ENCODE data around the gene IREB2. TPM values are rescaled to one million over a fixed set of nuclear protein-coding genes. Genes with fewer than 3 reads are reported as not detected.

IREB2 gene, protein sequence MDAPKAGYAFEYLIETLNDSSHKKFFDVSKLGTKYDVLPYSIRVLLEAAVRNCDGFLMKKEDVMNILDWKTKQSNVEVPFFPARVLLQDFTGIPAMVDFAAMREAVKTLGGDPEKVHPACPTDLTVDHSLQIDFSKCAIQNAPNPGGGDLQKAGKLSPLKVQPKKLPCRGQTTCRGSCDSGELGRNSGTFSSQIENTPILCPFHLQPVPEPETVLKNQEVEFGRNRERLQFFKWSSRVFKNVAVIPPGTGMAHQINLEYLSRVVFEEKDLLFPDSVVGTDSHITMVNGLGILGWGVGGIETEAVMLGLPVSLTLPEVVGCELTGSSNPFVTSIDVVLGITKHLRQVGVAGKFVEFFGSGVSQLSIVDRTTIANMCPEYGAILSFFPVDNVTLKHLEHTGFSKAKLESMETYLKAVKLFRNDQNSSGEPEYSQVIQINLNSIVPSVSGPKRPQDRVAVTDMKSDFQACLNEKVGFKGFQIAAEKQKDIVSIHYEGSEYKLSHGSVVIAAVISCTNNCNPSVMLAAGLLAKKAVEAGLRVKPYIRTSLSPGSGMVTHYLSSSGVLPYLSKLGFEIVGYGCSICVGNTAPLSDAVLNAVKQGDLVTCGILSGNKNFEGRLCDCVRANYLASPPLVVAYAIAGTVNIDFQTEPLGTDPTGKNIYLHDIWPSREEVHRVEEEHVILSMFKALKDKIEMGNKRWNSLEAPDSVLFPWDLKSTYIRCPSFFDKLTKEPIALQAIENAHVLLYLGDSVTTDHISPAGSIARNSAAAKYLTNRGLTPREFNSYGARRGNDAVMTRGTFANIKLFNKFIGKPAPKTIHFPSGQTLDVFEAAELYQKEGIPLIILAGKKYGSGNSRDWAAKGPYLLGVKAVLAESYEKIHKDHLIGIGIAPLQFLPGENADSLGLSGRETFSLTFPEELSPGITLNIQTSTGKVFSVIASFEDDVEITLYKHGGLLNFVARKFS
- 41.6 TPM for polyA plus RNA-seq (2013, experiment 1 of 2)
- polyA plus RNA-seq (2013, experiment 2 of 2): 38.0 TPM

DNA sequence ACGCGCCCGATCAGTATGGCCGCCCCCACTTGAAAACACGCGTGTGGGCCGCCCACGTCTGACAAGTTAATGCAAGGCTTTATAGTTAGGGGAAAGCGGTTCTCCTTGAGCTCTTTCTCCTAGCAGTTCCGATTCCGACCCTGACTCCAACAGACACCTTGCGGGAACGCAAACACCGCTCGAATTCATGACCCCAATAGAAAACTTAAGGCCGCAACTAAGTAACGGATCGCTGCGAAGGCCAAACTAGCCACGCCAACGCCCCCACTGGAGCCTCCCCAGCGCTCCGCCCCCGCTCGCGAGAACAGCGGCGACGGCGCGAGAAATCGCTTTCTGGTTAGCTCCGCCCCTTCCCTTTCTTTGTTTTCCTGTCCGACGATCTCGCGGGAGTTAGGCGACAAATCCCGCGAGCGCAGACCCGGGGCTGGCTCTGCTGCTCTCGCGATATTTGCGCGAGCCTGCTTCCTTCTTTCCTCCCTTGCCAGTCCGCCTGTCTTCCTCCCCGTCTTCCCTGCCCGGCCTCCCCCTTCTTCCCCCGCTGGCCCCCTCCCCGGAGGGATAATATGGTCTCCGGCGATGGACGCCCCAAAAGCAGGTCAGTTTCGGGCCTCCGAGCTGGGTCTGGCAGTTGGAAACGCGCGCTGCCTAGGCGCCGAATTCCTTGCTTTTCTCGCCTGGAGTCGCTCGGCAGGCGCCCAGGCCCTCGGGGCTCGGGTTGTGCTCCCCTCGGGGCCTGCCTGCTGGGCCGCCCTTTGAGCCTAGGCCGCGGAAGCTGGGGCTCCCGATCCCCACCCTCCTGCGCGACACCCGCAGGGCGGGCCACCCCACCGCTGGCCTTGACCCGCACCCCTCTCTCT, at the start of gene IREB2:
IREB2 (plus strand) TSS at position 455 of the 857 bp plus-strand sequence; CDS start at position 577, 122 bp downstream.
- peak within 1 kb of the TSS; percentile 69 for H3K18ac ChIP-seq (ENCODE audit: low read length)
- DNase-seq: peak; percentile 99
- H3K4me2 ChIP-seq (ENCODE audit: low read length): peak within 1 kb of the TSS; percentile 81
- H2BK15ac ChIP-seq (replicated peaks; ENCODE audit: low read depth): no peak within 1 kb of the TSS
- H3K27ac ChIP-seq (ENCODE audit: low read depth, low read length): peak within 1 kb of the TSS; percentile 80
- peak within 1 kb of the TSS; percentile 99 for H3K9ac ChIP-seq (ENCODE audit: low read length)
- H3K23ac ChIP-seq (ENCODE audit: low read length): peak within 1 kb of the TSS; percentile 67
- peaks cover 3% of the 10 kb centered on the region for H3K4me1 ChIP-seq (ENCODE audit: control insufficient read depth, low read depth, low read length)
- no peak within 1 kb of the TSS for H4K5ac ChIP-seq (ENCODE audit: low read length)
- H3K4ac ChIP-seq (ENCODE audit: low read depth, low read length): peak within 1 kb of the TSS; percentile 64
- H2BK120ac ChIP-seq (ENCODE audit: low read depth, low read length): no peak within 1 kb of the TSS
- peak within 1 kb of the TSS; percentile 96 for H3K4me3 ChIP-seq (ENCODE audit: low read length)
- H3K56ac ChIP-seq (ENCODE audit: low read length): peak within 1 kb of the TSS; percentile 96
- peak within 1 kb of the TSS; percentile 15 for H2BK5ac ChIP-seq (ENCODE audit: low read length)
- H4K8ac ChIP-seq (ENCODE audit: low read depth, low read length): peak within 1 kb of the TSS; percentile 14
- WGBS (ENCODE audit: extremely low coverage, insufficient coverage, low lambda C conversion rate): no CpG with 5 or more reads among the region's 78 CpGs
- H3K79me1 ChIP-seq (ENCODE audit: low read length): peaks cover 7% of the 10 kb centered on the region
- no peak within 1 kb of the TSS for H2AK5ac ChIP-seq (ENCODE audit: low read length)
- peaks cover 6% of the 10 kb centered on the region for H3K36me3 ChIP-seq (ENCODE audit: control insufficient read depth, insufficient read depth, low read length)
- H3K79me2 ChIP-seq (ENCODE audit: control insufficient read depth, insufficient read depth, low read length): peaks cover 31% of the 10 kb centered on the region
- no peaks in the 10 kb centered on the region for H3K27me3 ChIP-seq (ENCODE audit: insufficient read depth, low read length, poor library complexity)

DNA sequence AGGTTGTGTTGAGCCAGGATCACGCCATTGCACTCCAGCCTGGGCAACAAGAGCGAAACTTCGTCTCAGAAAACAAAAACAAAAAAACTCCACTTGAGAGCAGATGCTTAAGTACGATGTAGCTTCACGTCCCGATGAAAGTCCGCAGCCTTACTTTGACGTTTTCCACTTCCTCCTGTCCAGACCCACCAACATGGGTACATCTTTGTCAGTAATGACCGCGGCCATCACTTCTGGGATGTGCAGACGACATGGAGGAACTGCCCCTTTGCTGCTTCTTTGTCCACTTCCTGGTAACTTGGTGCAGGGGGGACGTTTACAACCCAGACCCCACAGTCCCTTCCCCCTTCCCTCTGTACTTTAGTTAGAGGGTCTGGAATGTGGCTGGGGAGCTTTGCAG, 49.2 kb upstream of the IREB2 start:
- Histone ChIP-seq H3K79me2 (ENCODE audit: control insufficient read depth, insufficient read depth, low read length) (no peaks in the 10 kb centered on the region), H2BK15ac (replicated peaks; ENCODE audit: low read depth) (no peak overlapping the region), H3K4me2 (ENCODE audit: low read length) (no peak overlapping the region), H3K9ac (ENCODE audit: low read length) (no peak overlapping the region), H3K27ac (ENCODE audit: low read depth, low read length) (no peak overlapping the region), H2BK120ac (ENCODE audit: low read depth, low read length) (no peak overlapping the region), H2BK5ac (ENCODE audit: low read length) (no peak overlapping the region), H3K18ac (ENCODE audit: low read length) (no peak overlapping the region), H3K23ac (ENCODE audit: low read length) (no peak overlapping the region), H2AK5ac (ENCODE audit: low read length) (no peak overlapping the region), H4K8ac (ENCODE audit: low read depth, low read length) (no peak overlapping the region), H3K79me1 (ENCODE audit: low read length) (no peaks in the 10 kb centered on the region), H3K56ac (ENCODE audit: low read length) (no peak overlapping the region), H3K27me3 (ENCODE audit: insufficient read depth, low read length, poor library complexity) (no peaks in the 10 kb centered on the region), H3K36me3 (ENCODE audit: control insufficient read depth, insufficient read depth, low read length) (no peaks in the 10 kb centered on the region), H3K4ac (ENCODE audit: low read depth, low read length) (no peak overlapping the region), H3K4me3 (ENCODE audit: low read length) (no peak overlapping the region), H4K5ac (ENCODE audit: low read length) (no peak overlapping the region), H3K4me1 (ENCODE audit: control insufficient read depth, low read depth, low read length) (no peaks in the 10 kb centered on the region)
- WGBS (ENCODE audit: extremely low coverage, insufficient coverage, low lambda C conversion rate): no CpG with 5 or more reads among the region's 12 CpGs
- no peak for DNase-seq

DNA sequence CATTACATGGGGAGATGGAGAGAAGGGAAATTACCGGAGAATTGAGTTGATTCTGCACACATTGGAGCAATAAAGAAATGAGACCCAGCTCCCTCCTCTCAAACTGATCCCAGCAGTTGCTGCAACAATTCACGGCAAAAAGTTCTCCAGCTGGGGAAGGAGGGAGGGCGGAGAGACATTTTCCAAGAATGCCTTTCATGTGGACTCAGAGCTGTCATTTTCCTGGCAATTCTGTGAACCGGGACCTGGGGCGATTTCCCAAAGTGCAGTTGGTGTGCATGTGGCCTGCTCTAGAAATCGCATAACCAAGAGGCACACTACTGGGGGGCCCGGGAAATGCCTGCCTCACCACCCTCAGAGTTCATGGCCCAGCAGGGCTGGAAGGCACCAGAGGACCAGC, 48.7 kb upstream of the IREB2 start:
- no peaks in the 10 kb centered on the region for H3K4me1 ChIP-seq (ENCODE audit: control insufficient read depth, low read depth, low read length)
- no peaks in the 10 kb centered on the region for H3K79me2 ChIP-seq (ENCODE audit: control insufficient read depth, insufficient read depth, low read length)
- H3K79me1 ChIP-seq (ENCODE audit: low read length): no peaks in the 10 kb centered on the region
- no peak overlapping the region for H4K5ac ChIP-seq (ENCODE audit: low read length)
- no peak for DNase-seq
- no peak overlapping the region for H4K8ac ChIP-seq (ENCODE audit: low read depth, low read length)
- no peak overlapping the region for H3K9ac ChIP-seq (ENCODE audit: low read length)
- no peaks in the 10 kb centered on the region for H3K36me3 ChIP-seq (ENCODE audit: control insufficient read depth, insufficient read depth, low read length)
- no peaks in the 10 kb centered on the region for H3K27me3 ChIP-seq (ENCODE audit: insufficient read depth, low read length, poor library complexity)
- H2BK5ac ChIP-seq (ENCODE audit: low read length): no peak overlapping the region
- no peak overlapping the region for H2BK15ac ChIP-seq (replicated peaks; ENCODE audit: low read depth)
- no CpG with 5 or more reads among the region's 7 CpGs for WGBS (ENCODE audit: extremely low coverage, insufficient coverage, low lambda C conversion rate)
- no peak overlapping the region for H2BK120ac ChIP-seq (ENCODE audit: low read depth, low read length)
- no peak overlapping the region for H3K27ac ChIP-seq (ENCODE audit: low read depth, low read length)
- no peak overlapping the region for H3K4ac ChIP-seq (ENCODE audit: low read depth, low read length)
- H3K4me2 ChIP-seq (ENCODE audit: low read length): no peak overlapping the region
- H3K4me3 ChIP-seq (ENCODE audit: low read length): no peak overlapping the region
- no peak overlapping the region for H3K23ac ChIP-seq (ENCODE audit: low read length)
- no peak overlapping the region for H3K56ac ChIP-seq (ENCODE audit: low read length)
- no peak overlapping the region for H3K18ac ChIP-seq (ENCODE audit: low read length)
- H2AK5ac ChIP-seq (ENCODE audit: low read length): no peak overlapping the region

DNA sequence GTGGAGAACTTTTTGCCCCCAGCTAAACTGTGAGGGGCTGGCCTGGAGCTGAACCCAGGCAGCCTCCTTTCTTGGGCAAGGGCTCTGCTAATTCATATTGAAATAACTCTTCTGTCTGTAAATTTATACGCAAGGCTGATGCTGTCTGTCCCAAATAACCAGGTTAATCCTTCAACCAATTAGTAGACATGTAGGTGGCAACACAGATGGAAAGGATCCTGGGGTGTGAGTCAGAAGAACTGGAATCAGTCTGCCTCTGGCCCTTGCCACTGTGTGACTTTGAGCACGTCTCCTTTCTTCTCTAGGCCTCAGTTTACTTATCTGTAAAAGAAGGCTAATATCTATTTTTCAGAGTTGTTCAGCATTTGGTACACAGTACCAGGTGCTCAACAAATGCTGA, 48.3 kb upstream of the IREB2 start:
- DNase-seq: no peak
- no peak overlapping the region for H2BK120ac ChIP-seq (ENCODE audit: low read depth, low read length)
- no peak overlapping the region for H3K4ac ChIP-seq (ENCODE audit: low read depth, low read length)
- H3K27ac ChIP-seq (ENCODE audit: low read depth, low read length): no peak overlapping the region
- H2BK5ac ChIP-seq (ENCODE audit: low read length): no peak overlapping the region
- no peak overlapping the region for H4K5ac ChIP-seq (ENCODE audit: low read length)
- no peak overlapping the region for H4K8ac ChIP-seq (ENCODE audit: low read depth, low read length)
- H3K23ac ChIP-seq (ENCODE audit: low read length): no peak overlapping the region
- no peak overlapping the region for H2AK5ac ChIP-seq (ENCODE audit: low read length)
- no peak overlapping the region for H3K9ac ChIP-seq (ENCODE audit: low read length)
- H3K79me1 ChIP-seq (ENCODE audit: low read length): no peaks in the 10 kb centered on the region
- no peak overlapping the region for H2BK15ac ChIP-seq (replicated peaks; ENCODE audit: low read depth)
- no peak overlapping the region for H3K18ac ChIP-seq (ENCODE audit: low read length)
- H3K4me2 ChIP-seq (ENCODE audit: low read length): no peak overlapping the region
- no peaks in the 10 kb centered on the region for H3K27me3 ChIP-seq (ENCODE audit: insufficient read depth, low read length, poor library complexity)
- no peaks in the 10 kb centered on the region for H3K36me3 ChIP-seq (ENCODE audit: control insufficient read depth, insufficient read depth, low read length)
- H3K56ac ChIP-seq (ENCODE audit: low read length): no peak overlapping the region
- no peak overlapping the region for H3K4me3 ChIP-seq (ENCODE audit: low read length)
- no peaks in the 10 kb centered on the region for H3K79me2 ChIP-seq (ENCODE audit: control insufficient read depth, insufficient read depth, low read length)
- WGBS (ENCODE audit: extremely low coverage, insufficient coverage, low lambda C conversion rate): no CpG with 5 or more reads among the region's 2 CpGs
- H3K4me1 ChIP-seq (ENCODE audit: control insufficient read depth, low read depth, low read length): no peaks in the 10 kb centered on the region

DNA sequence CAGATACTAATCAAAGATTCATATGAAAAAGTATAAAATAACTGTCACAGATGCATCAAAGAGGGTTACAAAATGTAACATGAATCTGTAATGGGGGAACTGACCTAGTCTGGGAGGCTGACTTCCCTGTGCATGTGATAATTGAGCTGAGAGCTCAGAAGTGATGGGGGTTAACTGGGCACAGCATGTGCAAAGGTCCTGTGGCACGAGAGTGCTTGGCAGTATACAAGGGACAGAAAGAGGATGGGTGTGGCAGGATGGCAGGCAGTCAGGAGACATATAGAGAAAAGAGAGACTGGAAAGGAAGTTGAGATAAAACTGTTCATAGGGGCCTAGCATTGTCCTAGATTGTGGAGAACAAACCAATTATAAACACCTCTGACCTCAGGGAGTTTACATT, 47.8 kb upstream of the IREB2 start:
- H3K79me2 ChIP-seq (ENCODE audit: control insufficient read depth, insufficient read depth, low read length): no peaks in the 10 kb centered on the region
- H3K23ac ChIP-seq (ENCODE audit: low read length): no peak overlapping the region
- no peak overlapping the region for H3K9ac ChIP-seq (ENCODE audit: low read length)
- no CpG with 5 or more reads among the region's 1 CpG for WGBS (ENCODE audit: extremely low coverage, insufficient coverage, low lambda C conversion rate)
- H3K36me3 ChIP-seq (ENCODE audit: control insufficient read depth, insufficient read depth, low read length): no peaks in the 10 kb centered on the region
- H4K5ac ChIP-seq (ENCODE audit: low read length): no peak overlapping the region
- H3K4me1 ChIP-seq (ENCODE audit: control insufficient read depth, low read depth, low read length): no peaks in the 10 kb centered on the region
- H3K79me1 ChIP-seq (ENCODE audit: low read length): no peaks in the 10 kb centered on the region
- H4K8ac ChIP-seq (ENCODE audit: low read depth, low read length): no peak overlapping the region
- H3K4me2 ChIP-seq (ENCODE audit: low read length): no peak overlapping the region
- H3K27me3 ChIP-seq (ENCODE audit: insufficient read depth, low read length, poor library complexity): no peaks in the 10 kb centered on the region
- H2AK5ac ChIP-seq (ENCODE audit: low read length): no peak overlapping the region
- DNase-seq: no peak
- H2BK120ac ChIP-seq (ENCODE audit: low read depth, low read length): no peak overlapping the region
- no peak overlapping the region for H3K18ac ChIP-seq (ENCODE audit: low read length)
- no peak overlapping the region for H3K4me3 ChIP-seq (ENCODE audit: low read length)
- no peak overlapping the region for H3K56ac ChIP-seq (ENCODE audit: low read length)
- no peak overlapping the region for H2BK15ac ChIP-seq (replicated peaks; ENCODE audit: low read depth)
- H3K4ac ChIP-seq (ENCODE audit: low read depth, low read length): no peak overlapping the region
- no peak overlapping the region for H2BK5ac ChIP-seq (ENCODE audit: low read length)
- no peak overlapping the region for H3K27ac ChIP-seq (ENCODE audit: low read depth, low read length)

Measured in mesendoderm (in vitro differentiated cells).